ENCODE measurements around the gene GATAD2B. TPM values are rescaled to one million over a fixed set of nuclear protein-coding genes. Genes with fewer than 3 reads are reported as not detected.
A peak's percentile ranks its signal among the peaks of the same experiment; 100 is the strongest.

GATAD2B gene
- total RNA-seq, 3 donors from 2014 or later (not counting 1 experiment from before 2014, with no cell fraction given), result 68.1 to 91.3 (median 75.5) TPM

- Mint-ChIP-seq H3K27me3 (ENCODE audit: low read depth in 2 of 2) (no peaks in the 10 kb centered on the region), H3K36me3 (no peaks in the 10 kb centered on the region), H3K4me3 (no peak overlapping the region), H3K27ac (no peak overlapping the region), H3K4me1 (peaks cover 18 to 22% of the 10 kb centered on the region in 2 donors), H3K9me3 (no peaks in the 10 kb centered on the region)
- H3K9me3 ChIP-seq (ENCODE audit: control insufficient read depth, insufficient read depth, low read length), result no peaks in the 10 kb centered on the region
- TF ChIP-seq, protein P1, sequence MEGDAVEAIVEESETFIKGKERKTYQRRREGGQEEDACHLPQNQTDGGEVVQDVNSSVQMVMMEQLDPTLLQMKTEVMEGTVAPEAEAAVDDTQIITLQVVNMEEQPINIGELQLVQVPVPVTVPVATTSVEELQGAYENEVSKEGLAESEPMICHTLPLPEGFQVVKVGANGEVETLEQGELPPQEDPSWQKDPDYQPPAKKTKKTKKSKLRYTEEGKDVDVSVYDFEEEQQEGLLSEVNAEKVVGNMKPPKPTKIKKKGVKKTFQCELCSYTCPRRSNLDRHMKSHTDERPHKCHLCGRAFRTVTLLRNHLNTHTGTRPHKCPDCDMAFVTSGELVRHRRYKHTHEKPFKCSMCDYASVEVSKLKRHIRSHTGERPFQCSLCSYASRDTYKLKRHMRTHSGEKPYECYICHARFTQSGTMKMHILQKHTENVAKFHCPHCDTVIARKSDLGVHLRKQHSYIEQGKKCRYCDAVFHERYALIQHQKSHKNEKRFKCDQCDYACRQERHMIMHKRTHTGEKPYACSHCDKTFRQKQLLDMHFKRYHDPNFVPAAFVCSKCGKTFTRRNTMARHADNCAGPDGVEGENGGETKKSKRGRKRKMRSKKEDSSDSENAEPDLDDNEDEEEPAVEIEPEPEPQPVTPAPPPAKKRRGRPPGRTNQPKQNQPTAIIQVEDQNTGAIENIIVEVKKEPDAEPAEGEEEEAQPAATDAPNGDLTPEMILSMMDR (IDR thresholded peaks at IDR 0.05), result no peak
- peaks cover 14% of the 10 kb centered on the region for H3K4me1 ChIP-seq (ENCODE audit: control insufficient read depth, insufficient read depth, low read length)
- H3K4me3 ChIP-seq (ENCODE audit: low read length), result no peak overlapping the region
- no peak for DNase-seq
- no peaks in the 10 kb centered on the region for H3K27me3 ChIP-seq (ENCODE audit: control insufficient read depth, insufficient read depth, low read length)
- ATAC-seq, result no peak
- intact Hi-C loops (cut with micrococcal nuclease), result loop anchor here (2.0 kb wide), 1 partner anchor 15 kb away; no protein-coding TSS in a partner anchor
- no peak overlapping the region for H3K27ac ChIP-seq (ENCODE audit: low read length)
- H3K36me3 ChIP-seq (ENCODE audit: control insufficient read depth, insufficient read depth, low read length), result peaks cover 5% of the 10 kb centered on the region
- 55% methylated on average over 7 of the region's 9 CpGs for WGBS (ENCODE audit: insufficient coverage)
Measured at GRCh38 chr1:153881751-153882150, 41.0 kb downstream of the GATAD2B start.

DNA sequence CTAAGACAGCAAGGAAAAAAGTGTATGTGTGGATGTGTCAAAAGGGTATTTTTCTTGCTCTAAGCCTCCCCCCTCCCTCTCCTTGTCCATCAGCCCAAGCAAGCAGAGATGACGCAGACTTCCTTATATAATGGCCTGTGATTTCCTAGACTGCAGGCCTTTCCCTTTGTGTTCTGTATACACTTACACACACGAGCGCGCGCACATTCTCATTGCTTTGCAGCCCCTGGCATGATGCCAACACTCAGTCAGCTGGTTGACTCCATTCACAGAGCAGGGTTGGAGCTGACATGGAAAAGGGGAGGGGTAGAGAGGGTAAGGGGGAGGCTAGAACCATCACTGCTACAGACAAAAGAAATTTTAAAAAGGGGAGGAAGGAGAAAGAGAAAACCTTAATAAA is 41.8 kb downstream of the GATAD2B start:
- no peak overlapping the region for H3K4me3 ChIP-seq (ENCODE audit: low read length)
- DNase-seq, result peak; percentile 24 to 71
- Mint-ChIP-seq H3K4me1 (peaks cover 20 to 26% of the 10 kb centered on the region in 2 donors), H3K36me3 (no peaks in the 10 kb centered on the region), H3K9me3 (no peaks in the 10 kb centered on the region), H3K27me3 (ENCODE audit: low read depth in 2 of 2) (no peaks in the 10 kb centered on the region), H3K27ac (no peak overlapping the region), H3K4me3 (no peak overlapping the region)
- H3K27ac ChIP-seq (ENCODE audit: low read length), result no peak overlapping the region
- H3K4me1 ChIP-seq (ENCODE audit: control insufficient read depth, insufficient read depth, low read length), result peaks cover 14% of the 10 kb centered on the region
- H3K27me3 ChIP-seq (ENCODE audit: control insufficient read depth, insufficient read depth, low read length), result no peaks in the 10 kb centered on the region
- H3K9me3 ChIP-seq (ENCODE audit: control insufficient read depth, insufficient read depth, low read length), result no peaks in the 10 kb centered on the region
- peaks cover 5% of the 10 kb centered on the region for H3K36me3 ChIP-seq (ENCODE audit: control insufficient read depth, insufficient read depth, low read length)
- ATAC-seq, result peak; percentile 59 to 87 (median 80)
- intact Hi-C loops (cut with micrococcal nuclease), result no loop called here
- TF ChIP-seq, protein P1 (IDR thresholded peaks at IDR 0.05), result no peak
- WGBS (ENCODE audit: insufficient coverage), result 32% methylated on average over 5 of the region's 5 CpGs

DNA sequence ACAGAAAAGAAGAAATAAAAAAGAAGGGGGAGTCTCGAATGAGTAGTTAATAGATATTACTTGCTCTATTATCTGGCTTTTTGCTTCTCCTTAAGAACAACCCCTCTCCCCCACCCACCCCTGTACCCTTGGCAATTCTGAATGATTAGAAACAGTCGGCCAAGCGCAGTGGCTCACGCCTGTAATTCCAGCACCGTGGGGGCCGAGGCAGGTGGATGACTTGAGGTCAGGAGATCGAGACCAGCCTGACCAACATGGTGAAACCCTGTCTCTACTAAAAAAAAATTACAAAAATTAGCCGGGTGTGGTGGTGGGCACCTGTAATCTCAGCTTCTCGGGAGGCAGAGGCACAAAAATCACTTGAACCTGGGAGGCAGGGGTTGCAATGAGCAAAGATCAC is 42.7 kb downstream of the GATAD2B start:
- H3K4me1 Mint-ChIP-seq, result peaks cover 22 to 28% of the 10 kb centered on the region in 2 donors
- H3K27ac ChIP-seq (ENCODE audit: low read length), result no peak overlapping the region
- no peaks in the 10 kb centered on the region for H3K9me3 Mint-ChIP-seq
- DNase-seq (no peak), ATAC-seq (no peak)
- WGBS (ENCODE audit: insufficient coverage), result 96% methylated on average over 8 of the region's 9 CpGs
- TF ChIP-seq, protein P1 (IDR thresholded peaks at IDR 0.05), result no peak
- H3K36me3 ChIP-seq (ENCODE audit: control insufficient read depth, insufficient read depth, low read length), result peaks cover 5% of the 10 kb centered on the region
- no peaks in the 10 kb centered on the region for H3K27me3 ChIP-seq (ENCODE audit: control insufficient read depth, insufficient read depth, low read length)
- no peak overlapping the region for H3K4me3 ChIP-seq (ENCODE audit: low read length)
- H3K4me1 ChIP-seq (ENCODE audit: control insufficient read depth, insufficient read depth, low read length), result peaks cover 14% of the 10 kb centered on the region
- no peak overlapping the region for H3K27ac Mint-ChIP-seq
- no peaks in the 10 kb centered on the region for H3K9me3 ChIP-seq (ENCODE audit: control insufficient read depth, insufficient read depth, low read length)
- H3K27me3 Mint-ChIP-seq (ENCODE audit: low read depth in 2 of 2), result no peaks in the 10 kb centered on the region
- H3K36me3 Mint-ChIP-seq, result no peaks in the 10 kb centered on the region
- peak overlapping the region; percentile 38 for H3K4me3 Mint-ChIP-seq
- intact Hi-C loops (cut with micrococcal nuclease), result no loop called here

DNA sequence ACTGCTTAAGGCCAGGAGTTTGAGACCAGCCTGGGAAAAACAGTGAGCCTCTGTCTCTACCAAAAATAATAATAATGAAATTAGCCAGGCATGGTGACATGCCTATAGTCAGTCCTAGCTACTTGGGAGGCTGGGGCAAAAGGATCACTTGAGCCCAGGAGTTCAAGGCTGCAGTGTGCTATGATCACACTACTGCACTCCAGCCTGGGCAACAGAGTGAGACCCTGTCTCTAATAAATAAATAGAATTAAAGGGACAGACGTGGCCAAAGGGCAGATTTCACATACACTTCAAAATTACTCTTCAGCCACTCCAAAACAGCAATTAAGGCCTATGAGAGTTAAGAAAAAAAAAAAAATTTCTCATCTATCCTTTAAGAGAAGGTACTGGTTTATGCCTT is 45.7 kb downstream of the GATAD2B start:
- no peak for ATAC-seq

More for the DNA sequence above, 45.7 kb downstream of the GATAD2B start:
- TF ChIP-seq, protein P1 (IDR thresholded peaks at IDR 0.05), result no peak
- Mint-ChIP-seq H3K27me3 (ENCODE audit: low read depth in 2 of 2) (no peaks in the 10 kb centered on the region), H3K4me1 (peaks cover 31 to 44% of the 10 kb centered on the region in 2 donors), H3K9me3 (no peaks in the 10 kb centered on the region), H3K4me3 (no peak overlapping the region), H3K27ac (peak overlapping the region; percentile 67 to 69), H3K36me3 (no peaks in the 10 kb centered on the region)
- DNase-seq, result no peak
- peaks cover 3% of the 10 kb centered on the region for H3K36me3 ChIP-seq (ENCODE audit: control insufficient read depth, insufficient read depth, low read length)
- no peaks in the 10 kb centered on the region for H3K27me3 ChIP-seq (ENCODE audit: control insufficient read depth, insufficient read depth, low read length)
- no peak overlapping the region for H3K27ac ChIP-seq (ENCODE audit: low read length)
- no CpG with 5 or more reads among the region's 1 CpG for WGBS (ENCODE audit: insufficient coverage)
- no peak overlapping the region for H3K4me3 ChIP-seq (ENCODE audit: low read length)
- intact Hi-C loops (cut with micrococcal nuclease), result no loop called here
- H3K4me1 ChIP-seq (ENCODE audit: control insufficient read depth, insufficient read depth, low read length), result peaks cover 14% of the 10 kb centered on the region
- H3K9me3 ChIP-seq (ENCODE audit: control insufficient read depth, insufficient read depth, low read length), result no peaks in the 10 kb centered on the region
